AG20443 (cell line): Measurements from ENCODE around the gene DHX36.

Source experiments
- DNase-seq: peaks from one replicate; pipeline ENCODE4 v3.0.0; 2012; ENCODE audit warnings: low spot score, mixed read lengths

Gene DHX36

GRCh38 chr3:154323891-154324738 lies at the start of gene DHX36:
DHX36 (minus strand) TSS chr3:154324487; CDS start chr3:154324416, 71 bp downstream.
- DNase-seq = peak; percentile 95

- DNase-seq = no peak
Observed at GRCh38 chr3:154367221-154367620, 42.9 kb upstream of the DHX36 start.

- DNase-seq = no peak
Observed at GRCh38 chr3:154364849-154365248, 40.6 kb upstream of the DHX36 start.

- no peak for DNase-seq
Observed at GRCh38 chr3:154361099-154361498, 36.8 kb upstream of the DHX36 start.

GRCh38 chr3:154356009-154356408 lies 31.7 kb upstream of the DHX36 start:
- no peak for DNase-seq

- no peak for DNase-seq
Observed at GRCh38 chr3:154349223-154349622, 24.9 kb upstream of the DHX36 start.

GRCh38 chr3:154345422-154346122 lies 21.3 kb upstream of the DHX36 start:
- DNase-seq = no peak

GRCh38 chr3:154338570-154338969 lies 14.3 kb upstream of the DHX36 start:
- DNase-seq = no peak

- DNase-seq = no peak
Observed at GRCh38 chr3:154338008-154338407, 13.7 kb upstream of the DHX36 start.

GRCh38 chr3:154334973-154335420 lies 10.7 kb upstream of the DHX36 start:
- peak; percentile 29 for DNase-seq

- DNase-seq = no peak
Observed at GRCh38 chr3:154327871-154328270, 3.6 kb upstream of the DHX36 start.

- DNase-seq = no peak
Observed at GRCh38 chr3:154324919-154325318, 632 bp upstream of the DHX36 start.

- DNase-seq = no peak
Observed at GRCh38 chr3:154316974-154317767, 7.1 kb downstream of the DHX36 start.

- no peak for DNase-seq
Observed at GRCh38 chr3:154314152-154314551, 10.1 kb downstream of the DHX36 start.

GRCh38 chr3:154310840-154311239 lies 13.4 kb downstream of the DHX36 start:
- peak; percentile 20 for DNase-seq

GRCh38 chr3:154307363-154307762 lies 16.9 kb downstream of the DHX36 start:
- no peak for DNase-seq

- DNase-seq = no peak
Observed at GRCh38 chr3:154304936-154305335, 19.4 kb downstream of the DHX36 start.

- DNase-seq = peak; percentile 29
Observed at GRCh38 chr3:154304116-154304786, 20.0 kb downstream of the DHX36 start.

GRCh38 chr3:154301561-154301960 lies 22.7 kb downstream of the DHX36 start:
- DNase-seq = no peak

- DNase-seq = no peak
Observed at GRCh38 chr3:154294016-154294415, 30.3 kb downstream of the DHX36 start.

- DNase-seq = no peak
Observed at GRCh38 chr3:154290187-154290586, 34.1 kb downstream of the DHX36 start.

- DNase-seq = no peak
Observed at GRCh38 chr3:154285221-154285620, 39.1 kb downstream of the DHX36 start.
